Measurements from ENCODE around the gene COPG1. TPM values are rescaled to one million over a fixed set of nuclear protein-coding genes. Genes with fewer than 3 reads are reported as not detected.
A peak's percentile ranks its signal among the peaks of the same experiment; 100 is the strongest.

COPG1 gene, protein sequence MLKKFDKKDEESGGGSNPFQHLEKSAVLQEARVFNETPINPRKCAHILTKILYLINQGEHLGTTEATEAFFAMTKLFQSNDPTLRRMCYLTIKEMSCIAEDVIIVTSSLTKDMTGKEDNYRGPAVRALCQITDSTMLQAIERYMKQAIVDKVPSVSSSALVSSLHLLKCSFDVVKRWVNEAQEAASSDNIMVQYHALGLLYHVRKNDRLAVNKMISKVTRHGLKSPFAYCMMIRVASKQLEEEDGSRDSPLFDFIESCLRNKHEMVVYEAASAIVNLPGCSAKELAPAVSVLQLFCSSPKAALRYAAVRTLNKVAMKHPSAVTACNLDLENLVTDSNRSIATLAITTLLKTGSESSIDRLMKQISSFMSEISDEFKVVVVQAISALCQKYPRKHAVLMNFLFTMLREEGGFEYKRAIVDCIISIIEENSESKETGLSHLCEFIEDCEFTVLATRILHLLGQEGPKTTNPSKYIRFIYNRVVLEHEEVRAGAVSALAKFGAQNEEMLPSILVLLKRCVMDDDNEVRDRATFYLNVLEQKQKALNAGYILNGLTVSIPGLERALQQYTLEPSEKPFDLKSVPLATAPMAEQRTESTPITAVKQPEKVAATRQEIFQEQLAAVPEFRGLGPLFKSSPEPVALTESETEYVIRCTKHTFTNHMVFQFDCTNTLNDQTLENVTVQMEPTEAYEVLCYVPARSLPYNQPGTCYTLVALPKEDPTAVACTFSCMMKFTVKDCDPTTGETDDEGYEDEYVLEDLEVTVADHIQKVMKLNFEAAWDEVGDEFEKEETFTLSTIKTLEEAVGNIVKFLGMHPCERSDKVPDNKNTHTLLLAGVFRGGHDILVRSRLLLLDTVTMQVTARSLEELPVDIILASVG
- total RNA-seq: 173 TPM
- polyA plus RNA-seq (ENCODE audit: insufficient read depth, low read depth, low replicate concordance): 107 TPM
- long read RNA-seq, donor 1, partial matches to known transcripts: 0 of 2 reads
- long read RNA-seq, donor 1, other reads (novel, unspliced or antisense): 0 of 2 reads
- long read RNA-seq, donor 2, partial matches to known transcripts: 0 of 6 reads
- long read RNA-seq, donor 2, other reads (novel, unspliced or antisense): 0 of 6 reads
- long read RNA-seq, donor 3, partial matches to known transcripts: 0 of 9 reads
- long read RNA-seq, donor 3, other reads (novel, unspliced or antisense): 0 of 9 reads
- long read RNA-seq, donor 4, partial matches to known transcripts: 53 of 56 reads
- long read RNA-seq, donor 4, other reads (novel, unspliced or antisense): 0 of 56 reads
- long read RNA-seq, donor 5, partial matches to known transcripts: 0 of 1 reads
- long read RNA-seq, donor 5, other reads (novel, unspliced or antisense): 0 of 1 reads
- long read RNA-seq, donor 6, partial matches to known transcripts: 789 of 791 reads
- long read RNA-seq, donor 6, other reads (novel, unspliced or antisense): 0 of 791 reads
- long read RNA-seq, donor 7, transcript COPG1-201 (24 exons, 3,078 nt): major isoform, 181 of 229 reads
- long read RNA-seq, donor 7, partial matches to known transcripts: 26 of 229 reads
- long read RNA-seq, donor 7, other reads (novel, unspliced or antisense): 21 of 229 reads
- long read RNA-seq, donor 8, partial matches to known transcripts: 0 of 4 reads
- long read RNA-seq, donor 8, other reads (novel, unspliced or antisense): 0 of 4 reads
- long read RNA-seq, donor 9, partial matches to known transcripts: 0 of 2 reads
- long read RNA-seq, donor 9, other reads (novel, unspliced or antisense): 0 of 2 reads
- long read RNA-seq, donor 10, partial matches to known transcripts: 0 of 2 reads
- long read RNA-seq, donor 10, other reads (novel, unspliced or antisense): 0 of 2 reads

DNA sequence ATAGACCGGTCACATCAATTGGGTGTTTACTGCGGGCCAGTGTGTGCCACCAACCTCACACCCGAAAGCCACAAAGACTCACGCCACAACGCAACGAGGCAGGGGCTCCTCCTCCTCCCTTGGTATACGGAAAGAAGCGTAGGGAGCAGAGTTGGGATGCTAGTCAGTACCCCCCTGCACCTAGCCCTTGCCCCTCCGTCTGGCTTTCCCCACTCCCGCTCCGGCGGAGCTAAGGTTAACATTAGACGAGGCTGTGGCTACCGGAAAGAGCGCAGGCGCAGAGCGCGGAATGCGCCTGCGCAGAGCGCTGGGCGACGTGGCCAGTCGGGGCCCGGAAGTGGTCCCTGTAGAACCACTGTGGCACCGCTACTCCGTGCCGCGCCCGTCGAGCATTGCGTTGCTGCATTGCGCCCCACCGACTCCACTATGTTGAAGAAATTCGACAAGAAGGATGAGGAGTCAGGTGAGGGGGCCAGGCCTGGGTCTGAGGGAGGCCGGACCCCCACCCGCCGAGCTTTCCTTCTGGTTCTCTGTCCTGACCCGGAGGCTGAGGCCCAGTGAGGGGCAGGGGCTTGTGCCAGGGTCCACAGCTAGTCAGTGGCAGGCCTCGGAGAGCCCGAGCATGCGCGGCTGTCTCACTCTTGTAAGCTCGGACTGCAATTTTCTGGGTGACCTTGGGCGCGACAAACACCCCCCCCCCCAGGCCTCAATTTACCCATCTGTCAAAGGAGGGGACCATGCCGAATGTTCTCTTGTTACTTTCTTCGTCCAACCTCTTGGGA lies at the start of gene COPG1:
TSS of gene COPG1 (plus strand) at position 323 of the 782 bp plus-strand sequence. CDS start at position 427, 104 bp downstream.
- FAIRE-seq (no peak), DNase-seq (peak; percentile 89 to 97 (median 94))
- H3K9me3 ChIP-seq (ENCODE audit: control insufficient read depth in 2 of 3, insufficient read depth in 1 of 3, low read length in 3 of 3): no peaks in the 10 kb centered on the region
- H3K36me3 ChIP-seq (ENCODE audit: control insufficient read depth in 2 of 3, insufficient read depth in 3 of 3, low read length in 3 of 3): peaks cover 0 to 21% (median 20%) of the 10 kb centered on the region in 3 donors
- H3K9ac ChIP-seq (ENCODE audit: low read length in 3 of 3): peak within 1 kb of the TSS; percentile 90 to 100 (median 99)
- H3K27ac ChIP-seq (ENCODE audit: low read depth in 2 of 2, low read length in 2 of 2): peak within 1 kb of the TSS; percentile 80 to 82
- H3K4me1 ChIP-seq (ENCODE audit: control insufficient read depth in 2 of 3, insufficient read depth in 2 of 3, low read depth in 1 of 3, low read length in 3 of 3): peaks cover 0 to 13% (median 8%) of the 10 kb centered on the region in 3 donors
- no peaks in the 10 kb centered on the region for H3K27me3 ChIP-seq (ENCODE audit: control insufficient read depth, insufficient read depth, low read length)
- peak within 1 kb of the TSS; percentile 99 for H3K4me3 ChIP-seq (ENCODE audit: low read length in 3 of 3)
- peak; percentile 8 for TF ChIP-seq CTCF (IDR thresholded peaks at IDR 0.05; ENCODE audit: borderline replicate concordance, extremely low read depth, insufficient read depth)
- intact Hi-C loops (cut with DNase I): no loop called here

- intact Hi-C loops (cut with DNase I): no loop called here
- FAIRE-seq: no peak
- no peaks in the 10 kb centered on the region for H3K4me1 ChIP-seq (ENCODE audit: control insufficient read depth in 2 of 3, insufficient read depth in 2 of 3, low read depth in 1 of 3, low read length in 3 of 3)
- no peaks in the 10 kb centered on the region for H3K36me3 ChIP-seq (ENCODE audit: control insufficient read depth in 2 of 3, insufficient read depth in 3 of 3, low read length in 3 of 3)
- H3K4me3 ChIP-seq (ENCODE audit: low read length in 3 of 3): no peak overlapping the region
- TF ChIP-seq CTCF (IDR thresholded peaks at IDR 0.05; ENCODE audit: borderline replicate concordance, extremely low read depth, insufficient read depth): no peak
- no peak overlapping the region for H3K9ac ChIP-seq (ENCODE audit: low read length in 3 of 3)
- H3K9me3 ChIP-seq (ENCODE audit: control insufficient read depth in 2 of 3, insufficient read depth in 1 of 3, low read length in 3 of 3): no peaks in the 10 kb centered on the region
- no peak for DNase-seq
- H3K27me3 ChIP-seq (ENCODE audit: control insufficient read depth, insufficient read depth, low read length): no peaks in the 10 kb centered on the region
- no peak overlapping the region for H3K27ac ChIP-seq (ENCODE audit: low read depth in 2 of 2, low read length in 2 of 2)
These were observed 44.9 kb upstream of the COPG1 start for GRCh38 chr3:129204473-129204872.
